Stimulated activated CD8-positive, alpha-beta memory T cell treated with anti-CD3 and anti-CD28 coated beads, Interleukin-12 subunit alpha, Interleukin-12 subunit beta, amount 100 ng/mL, for 4 hours (primary cell): ENCODE measurements around the gene CCDC60.

Source experiments
- DNase-seq: peaks from one replicate; pipeline ENCODE4 v3.0.0-alpha.2; 2020; ENCODE audit warnings: low read depth

CCDC60 gene

DNA sequence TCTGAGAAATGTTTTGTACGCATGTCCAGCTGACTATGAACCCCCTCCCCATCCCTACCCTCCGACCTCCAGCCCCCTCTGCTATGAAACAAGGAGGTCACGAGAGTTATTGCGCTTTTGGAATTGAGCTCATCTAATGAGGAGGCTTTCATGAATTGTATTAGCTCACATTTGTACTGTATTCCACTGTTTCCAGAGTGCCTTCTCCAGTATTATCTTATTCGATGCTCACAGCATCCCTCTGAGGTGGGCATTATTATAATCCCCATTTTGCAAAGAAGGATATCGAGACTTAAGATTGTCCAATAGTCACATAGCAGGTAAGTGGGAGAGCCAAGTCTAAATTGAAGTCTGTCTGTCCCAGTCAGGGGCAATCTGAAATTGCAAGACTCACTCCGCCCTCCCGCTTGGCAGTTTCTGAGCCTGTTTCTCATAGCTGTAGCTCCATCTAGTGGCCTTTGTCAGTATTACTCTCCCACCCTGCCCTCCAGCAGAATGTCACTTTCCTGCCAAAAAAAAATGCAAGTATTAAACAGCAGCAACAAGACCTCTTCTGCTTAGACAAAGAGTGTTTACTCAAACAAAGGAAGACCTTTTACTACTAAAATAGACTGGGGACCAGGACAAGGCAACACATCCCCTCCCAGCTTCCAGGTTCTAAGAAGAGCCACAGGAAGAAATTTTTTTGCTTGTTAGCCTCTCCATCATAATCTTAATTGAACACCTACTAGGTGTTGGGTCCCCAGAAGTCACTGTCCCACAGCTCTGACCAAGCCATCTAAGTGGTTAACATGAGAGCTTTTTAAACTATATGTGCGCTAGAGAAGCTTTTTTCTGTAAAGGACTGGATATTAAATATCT is 210.5 kb downstream of the CCDC60 start:
- no peak for DNase-seq

DNA sequence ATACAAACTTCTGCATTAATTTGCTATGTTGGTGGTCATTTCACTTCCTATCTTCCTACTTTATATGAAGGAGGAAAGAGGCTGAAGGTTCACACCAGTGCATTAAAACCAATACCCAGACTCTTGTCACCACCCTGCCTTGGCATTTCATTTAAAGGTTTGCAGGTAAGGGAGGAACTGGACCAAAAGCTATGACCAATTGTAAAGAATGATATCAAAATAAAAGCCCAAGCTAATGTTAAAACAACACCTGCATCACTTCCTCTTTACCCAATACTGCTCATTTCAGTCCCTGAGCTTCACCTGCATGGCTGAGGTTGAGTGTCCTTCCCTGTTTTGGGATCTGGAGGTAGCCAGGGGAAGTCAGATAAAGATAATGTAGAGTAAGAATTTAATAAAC is 211.8 kb downstream of the CCDC60 start:
- DNase-seq, result no peak

DNA sequence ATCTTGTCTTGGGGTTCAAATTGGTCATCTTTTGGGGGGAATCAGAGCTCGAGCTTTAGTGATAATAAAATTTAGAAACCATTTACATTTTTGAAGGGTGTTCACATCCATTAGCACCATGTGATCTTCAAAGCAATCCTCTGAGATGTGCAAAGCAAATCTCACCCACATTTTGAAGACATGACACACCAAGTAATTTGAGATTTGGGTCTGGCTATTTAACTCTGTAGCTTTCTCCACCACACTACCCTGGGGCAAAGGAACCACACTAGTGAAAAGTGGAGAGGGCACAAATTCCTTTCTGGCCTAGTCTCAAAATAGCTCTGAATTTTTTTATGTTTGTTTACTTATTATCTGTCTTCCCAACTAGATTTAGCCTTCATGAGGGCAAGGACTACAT is 212.5 kb downstream of the CCDC60 start:
- DNase-seq, result no peak

DNA sequence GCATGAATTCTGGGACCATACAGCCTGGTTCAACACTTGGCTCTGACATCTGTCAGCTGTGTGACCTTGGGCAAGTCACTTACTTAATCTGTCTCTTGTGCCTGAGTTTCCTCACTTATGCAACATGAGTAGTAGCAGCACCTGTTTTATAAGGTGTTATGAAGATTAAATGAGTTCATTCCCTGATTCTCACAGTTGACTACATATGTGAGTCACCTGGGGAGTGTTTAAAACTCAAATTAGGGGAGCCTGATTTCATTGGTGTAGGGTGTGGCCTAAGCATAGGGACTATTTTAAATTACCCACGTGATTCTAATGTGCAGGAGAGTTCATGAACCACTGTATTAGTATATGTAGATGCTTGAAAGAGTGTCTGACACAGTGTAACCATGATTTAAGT is 222.3 kb downstream of the CCDC60 start:
- no peak for DNase-seq

DNA sequence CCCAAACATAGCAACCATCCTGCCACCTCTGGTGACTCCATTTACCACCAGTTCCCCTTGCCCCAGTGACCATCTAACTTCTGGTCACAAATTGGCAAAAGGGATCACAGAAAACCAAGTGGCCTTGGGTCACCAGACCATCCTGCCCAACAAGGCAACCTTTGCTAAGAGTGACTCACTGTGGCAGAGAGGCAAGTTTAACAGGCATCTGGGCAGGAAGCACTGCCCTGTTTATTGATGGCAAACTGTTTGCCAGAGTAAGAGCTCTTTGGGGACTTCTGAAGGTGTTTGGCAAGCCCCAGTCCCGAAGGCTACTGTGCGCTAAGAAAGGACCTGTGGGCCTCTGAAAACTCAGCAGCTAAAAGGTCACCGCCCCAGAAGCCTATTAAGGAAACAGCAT is 230.9 kb downstream of the CCDC60 start:
- no peak for DNase-seq

DNA sequence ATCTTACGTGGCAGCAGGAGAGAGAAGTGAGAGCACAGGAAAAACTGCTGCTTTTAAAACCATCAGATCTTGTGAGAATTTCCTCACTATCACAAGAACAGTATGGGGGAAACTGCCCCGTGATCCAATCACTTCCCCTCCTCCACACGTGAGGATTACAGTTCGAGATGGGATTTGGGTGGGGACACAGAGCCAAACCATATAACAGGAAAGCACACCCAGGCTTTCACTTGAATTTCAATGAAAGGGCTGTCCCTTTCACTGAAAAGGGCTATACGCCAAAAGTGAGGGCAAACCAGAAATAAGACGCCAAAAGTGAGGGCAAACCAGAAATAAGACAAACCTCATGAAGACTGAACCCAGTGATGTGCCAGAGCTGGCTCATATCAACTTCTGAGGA is 236.2 kb downstream of the CCDC60 start:
- no peak for DNase-seq

DNA sequence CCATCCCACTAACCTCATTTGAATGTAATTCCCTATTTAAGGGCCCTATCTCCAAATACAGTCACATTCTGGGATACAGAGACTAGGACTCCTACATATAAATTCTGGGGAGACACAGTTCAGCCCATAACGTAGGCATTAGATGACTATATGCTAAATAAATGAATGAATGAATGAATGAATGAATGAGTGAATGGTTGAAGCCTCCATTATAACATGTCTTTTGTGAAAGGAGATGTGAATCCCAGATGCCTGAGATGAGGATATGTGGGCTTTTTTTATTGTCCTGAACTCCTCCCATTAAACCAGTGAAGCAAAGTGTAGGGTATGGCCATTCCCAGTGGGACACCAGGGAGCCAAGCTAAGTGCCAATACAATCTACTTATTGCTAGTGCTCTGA is 238.6 kb downstream of the CCDC60 start:
- no peak for DNase-seq

DNA sequence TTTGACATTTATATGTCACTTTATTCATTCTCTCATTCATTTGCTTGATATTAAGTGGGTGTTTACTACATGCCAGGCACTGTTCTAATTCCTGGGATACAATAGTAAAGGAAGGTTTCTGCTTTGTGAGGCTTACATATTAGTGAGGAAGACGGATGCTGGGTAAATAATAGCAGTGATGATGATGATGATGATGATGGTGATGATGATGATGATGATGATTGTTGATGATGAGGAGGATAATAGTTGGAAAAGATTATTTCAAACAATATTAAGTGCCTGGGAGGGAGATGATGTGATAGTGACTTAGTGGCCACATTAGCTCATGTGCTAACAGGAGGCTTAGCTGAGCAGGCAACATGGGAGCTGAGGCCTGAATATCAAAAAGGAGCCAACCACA is 239.7 kb downstream of the CCDC60 start:
- DNase-seq, result no peak

DNA sequence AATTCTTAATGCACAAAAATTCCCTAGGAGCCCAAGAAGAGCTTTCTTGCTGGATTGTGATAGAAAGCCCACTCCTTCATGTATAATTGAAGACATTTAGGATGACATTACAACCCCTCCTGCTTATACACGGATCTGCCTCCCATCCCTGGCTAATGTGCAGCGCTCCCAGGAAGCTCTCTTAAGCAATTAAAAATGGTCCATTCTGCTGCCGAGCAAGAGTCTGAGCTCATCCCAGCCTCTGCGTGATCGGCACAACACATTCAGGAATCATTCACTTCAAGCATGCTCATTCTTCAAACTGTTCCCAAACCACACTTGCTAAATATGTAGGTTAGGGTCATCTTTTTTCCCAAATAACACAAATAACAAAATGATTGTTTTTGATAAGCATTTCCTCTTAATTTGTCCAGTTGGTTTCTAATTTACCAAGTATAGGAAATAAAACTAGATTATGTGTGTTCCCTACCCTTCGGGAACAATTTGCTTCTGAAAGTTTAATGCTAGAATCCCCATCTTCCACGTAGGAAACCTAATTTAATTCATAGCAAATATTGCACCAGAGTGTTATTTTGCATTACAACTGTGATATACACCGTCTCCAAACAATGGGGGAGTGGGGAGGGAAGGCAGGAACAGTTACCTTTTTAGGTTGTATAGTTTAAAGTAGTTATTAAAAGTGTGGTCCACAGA is 241.7 kb downstream of the CCDC60 start:
- DNase-seq, result no peak

DNA sequence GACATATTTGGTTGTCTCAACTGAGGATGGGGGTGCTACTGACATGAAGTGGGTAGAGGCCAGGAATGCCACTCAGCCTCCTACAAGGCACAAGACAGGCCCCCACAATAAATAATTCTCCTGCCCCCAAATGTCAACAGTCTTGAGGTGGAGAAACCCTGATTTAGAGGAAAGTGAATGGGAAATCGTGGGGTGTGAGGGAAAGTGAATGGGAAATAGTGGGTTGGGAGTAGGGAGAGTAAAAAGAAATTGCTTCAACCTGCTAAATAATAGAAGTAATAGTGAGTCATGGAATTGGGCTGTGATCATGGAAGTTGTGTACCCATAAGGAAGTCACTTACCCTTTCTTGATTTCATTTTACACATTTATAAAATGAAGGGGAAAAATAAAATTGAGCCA is 242.4 kb downstream of the CCDC60 start:
- no peak for DNase-seq

DNA sequence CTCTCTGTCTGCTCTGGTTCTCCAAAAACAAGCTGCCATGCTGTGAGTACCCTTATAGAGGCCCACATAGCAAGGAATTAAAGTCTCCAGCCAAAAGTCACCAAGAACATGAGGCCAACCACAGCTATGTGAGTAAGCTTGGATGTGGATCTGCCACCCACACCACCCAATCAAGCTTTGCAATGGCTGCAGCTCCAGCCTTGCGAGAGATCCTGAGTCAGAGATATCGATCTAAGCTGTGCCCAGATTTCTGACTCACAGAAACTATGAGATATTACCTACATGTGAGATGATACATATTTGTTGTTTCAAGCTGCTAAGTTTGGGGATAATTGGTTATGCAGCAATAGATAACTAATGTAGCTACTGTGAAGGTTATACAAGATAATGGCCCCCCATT is 243.6 kb downstream of the CCDC60 start:
- DNase-seq, result no peak

DNA sequence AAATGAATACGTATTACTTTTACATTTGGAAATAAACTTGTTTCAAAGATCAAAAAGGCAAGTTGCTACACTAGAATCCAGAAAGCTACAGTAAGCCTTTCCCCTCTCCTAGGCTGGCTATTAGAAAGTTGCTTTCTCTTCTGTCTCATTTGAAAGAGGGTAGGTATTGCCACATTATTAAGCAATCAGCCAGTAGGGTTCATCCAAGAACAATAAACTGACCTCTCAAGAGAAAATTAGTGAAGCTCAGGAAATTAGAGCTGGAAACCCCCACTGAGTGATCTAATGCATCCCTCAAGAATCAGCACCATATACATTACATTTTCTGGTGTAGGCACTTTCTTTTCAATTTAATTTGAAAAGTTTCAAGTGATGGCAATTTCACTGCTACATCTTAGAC is 254.6 kb downstream of the CCDC60 start:
- DNase-seq, result no peak

DNA sequence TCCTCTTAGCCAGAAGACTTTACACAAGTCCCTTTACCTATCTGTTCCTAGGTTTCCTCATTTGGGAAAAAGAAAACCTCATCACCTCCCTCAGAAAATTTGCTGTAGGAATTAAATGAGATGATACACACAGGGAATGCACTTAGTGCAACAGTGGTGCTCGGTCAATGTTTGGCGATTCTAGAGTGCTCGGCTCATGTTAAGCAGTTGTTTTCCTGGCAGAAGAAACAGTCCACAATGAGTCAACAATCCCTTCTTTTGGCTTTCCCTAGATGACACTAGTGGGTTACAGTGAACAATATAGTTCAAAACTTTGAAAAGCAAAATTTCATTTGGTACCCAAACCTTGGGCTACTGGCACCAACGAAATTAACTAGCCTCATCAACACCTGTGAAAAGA is 255.1 kb downstream of the CCDC60 start:
- no peak for DNase-seq
